ENCODE measurements around the gene NDFIP1.

The NDFIP1 gene

DNA sequence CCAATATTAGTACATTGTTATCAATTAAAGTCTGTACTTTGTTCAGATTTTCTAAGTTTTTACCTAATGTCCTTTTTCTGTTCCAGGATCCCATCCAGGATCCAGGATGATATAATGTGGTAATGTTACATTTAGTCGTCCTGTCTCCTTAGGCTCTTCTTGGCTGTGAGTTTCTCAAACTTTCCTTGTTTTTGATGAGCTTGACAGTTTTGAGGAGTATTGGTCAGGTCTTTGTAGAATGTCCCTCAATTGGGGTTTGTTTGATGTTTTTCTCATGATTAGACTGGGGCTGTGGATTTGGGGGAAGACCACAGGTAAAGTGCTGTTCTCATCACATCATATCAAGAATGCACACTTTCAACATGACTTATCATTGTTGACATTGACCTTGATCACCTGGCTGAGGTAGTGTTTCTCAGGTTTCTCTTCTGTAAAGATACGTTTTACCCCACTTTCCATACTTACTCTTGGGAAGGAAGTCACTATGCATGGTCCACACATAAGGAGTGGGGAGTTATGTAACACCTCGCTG, 9.6 kb downstream of the NDFIP1 start:
- DNase-seq: no peak

- no peak for DNase-seq
Observed at GRCh38 chr5:142119051-142119625, 10.6 kb downstream of the NDFIP1 start.

- no peak for DNase-seq
Observed at GRCh38 chr5:142120247-142120935, 11.8 kb downstream of the NDFIP1 start.

GRCh38 chr5:142122121-142122520, 13.5 kb downstream of the NDFIP1 start:
- DNase-seq: no peak

DNA sequence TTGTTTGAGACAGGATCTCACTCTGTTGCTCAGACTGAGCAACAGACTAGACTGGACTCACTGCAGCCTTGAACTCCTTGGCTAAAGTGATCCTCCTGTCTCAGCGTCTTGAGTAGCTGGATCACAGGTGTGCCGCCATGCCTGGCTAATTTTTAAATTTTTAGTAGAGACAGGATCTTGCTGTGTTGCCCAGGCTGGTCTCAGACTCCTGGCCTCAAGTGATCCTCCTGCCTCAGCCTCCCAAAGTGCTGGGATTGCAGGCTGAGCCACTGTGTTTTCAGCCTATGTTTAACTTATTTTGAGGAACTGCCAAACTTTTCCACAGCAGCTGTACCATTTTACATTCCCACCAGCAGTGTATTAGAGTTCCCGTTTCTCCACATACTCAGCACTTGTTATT, 16.8 kb downstream of the NDFIP1 start:
- no peak for DNase-seq

DNA sequence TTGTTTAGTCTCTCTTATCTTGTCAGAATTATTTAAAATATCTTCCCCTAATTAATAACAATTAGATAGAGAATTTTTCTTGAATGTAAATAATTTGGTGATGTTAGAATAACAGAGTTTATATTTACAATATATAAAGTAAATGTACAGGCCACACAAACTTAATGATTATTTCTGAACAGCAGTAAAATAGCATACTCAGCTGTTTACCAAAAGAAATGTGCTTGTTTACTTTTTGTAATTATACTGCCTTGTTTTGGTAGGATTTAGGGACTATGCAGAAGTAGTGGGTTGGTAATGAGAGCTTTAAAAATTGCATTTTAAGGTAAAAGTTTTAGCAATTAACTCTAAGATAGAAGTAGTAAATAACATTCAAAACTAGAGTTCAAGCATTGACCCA, 17.4 kb downstream of the NDFIP1 start:
- DNase-seq: no peak

DNA sequence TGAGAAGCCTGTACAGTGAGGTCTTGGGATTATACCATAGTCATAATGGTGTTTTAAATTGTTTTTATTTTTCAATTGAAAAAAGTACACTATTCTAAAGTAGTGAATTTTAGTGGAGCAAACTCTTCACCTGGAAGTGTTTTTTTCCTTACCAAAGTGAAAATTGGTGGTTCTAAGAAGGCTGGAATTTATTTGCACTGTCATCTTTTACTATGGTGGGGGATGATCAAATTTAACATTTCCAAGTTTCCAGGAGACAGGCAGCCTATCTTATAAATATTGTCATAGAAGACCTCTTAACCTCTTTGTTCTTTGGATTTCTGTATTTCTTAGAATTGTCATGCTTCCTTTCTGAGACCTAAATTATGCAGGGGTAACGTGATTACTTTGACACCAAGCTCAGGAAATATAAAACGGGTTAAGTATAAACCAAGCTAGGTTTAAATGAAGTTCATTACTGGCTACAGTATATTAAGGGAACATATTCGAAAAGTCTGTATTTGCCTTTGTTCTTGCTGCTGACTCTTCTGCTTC, 20.2 kb downstream of the NDFIP1 start:
- DNase-seq: no peak

DNA sequence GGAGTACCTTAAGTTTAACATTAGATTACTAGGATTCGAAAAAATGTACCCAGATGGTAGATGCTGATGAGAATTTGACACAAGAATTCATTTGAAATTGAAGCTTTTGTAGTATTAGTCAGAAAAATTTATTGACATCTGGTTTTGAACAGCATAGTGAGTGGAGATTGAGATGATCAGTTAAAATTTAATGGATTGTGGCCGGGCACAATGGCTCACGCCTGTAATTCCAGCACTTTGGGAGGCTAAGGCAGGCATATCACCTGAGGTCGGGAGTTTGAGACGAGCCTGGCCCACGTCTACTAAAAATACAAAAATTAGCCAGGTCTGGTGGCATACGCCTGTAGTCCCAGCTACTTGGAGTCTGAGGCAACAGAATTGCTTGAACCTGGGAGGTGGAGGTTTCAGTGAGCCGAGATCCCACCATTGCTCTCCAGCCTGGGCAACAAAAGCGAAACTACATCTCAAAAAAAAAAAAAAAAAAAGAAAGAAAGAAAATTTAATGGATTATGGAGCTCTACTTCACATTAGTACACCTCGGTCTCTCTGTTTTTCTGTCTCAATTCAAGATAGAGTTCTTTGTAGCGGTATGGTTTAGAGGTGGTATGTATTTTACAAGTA, 21.0 kb downstream of the NDFIP1 start:
- no peak for DNase-seq

DNA sequence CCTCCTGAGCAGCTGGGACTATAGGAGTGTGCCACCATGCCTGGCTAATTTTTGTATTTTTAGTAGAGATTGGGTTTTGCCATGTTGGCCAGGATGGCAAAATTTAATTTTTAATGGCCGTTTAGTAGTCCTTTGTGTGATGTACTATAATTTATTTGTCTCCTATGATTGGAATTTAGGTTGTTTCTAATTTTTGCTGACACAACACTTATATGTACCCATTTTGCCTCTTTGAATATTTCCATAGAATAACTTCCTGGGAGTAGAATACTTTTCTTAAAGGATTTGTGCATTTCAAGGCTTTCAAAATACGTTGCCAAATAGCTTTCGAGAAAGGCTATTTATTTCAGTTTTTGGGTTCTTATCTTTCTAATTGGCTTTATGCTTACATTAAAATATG, 22.8 kb downstream of the NDFIP1 start:
- no peak for DNase-seq

DNA sequence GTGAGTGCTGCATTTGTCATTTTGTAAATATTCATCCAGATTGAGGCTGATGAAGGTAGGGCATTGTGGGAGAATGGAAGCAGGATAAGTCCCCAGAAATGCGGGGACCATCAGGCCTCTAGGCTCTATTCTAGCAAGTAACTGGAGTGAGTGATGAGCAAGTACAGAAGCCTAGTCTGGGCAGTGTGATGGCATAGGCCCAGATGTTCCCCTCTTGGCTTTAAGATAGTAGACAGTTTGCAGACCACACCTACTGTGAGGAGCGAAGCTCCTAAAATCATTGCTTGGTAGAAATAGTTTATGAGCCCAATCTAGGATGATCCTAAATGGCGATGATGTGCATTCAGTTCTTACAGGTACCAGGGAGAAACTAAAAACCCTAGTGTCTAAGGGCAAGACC, 24.3 kb downstream of the NDFIP1 start:
- DNase-seq: no peak

DNA sequence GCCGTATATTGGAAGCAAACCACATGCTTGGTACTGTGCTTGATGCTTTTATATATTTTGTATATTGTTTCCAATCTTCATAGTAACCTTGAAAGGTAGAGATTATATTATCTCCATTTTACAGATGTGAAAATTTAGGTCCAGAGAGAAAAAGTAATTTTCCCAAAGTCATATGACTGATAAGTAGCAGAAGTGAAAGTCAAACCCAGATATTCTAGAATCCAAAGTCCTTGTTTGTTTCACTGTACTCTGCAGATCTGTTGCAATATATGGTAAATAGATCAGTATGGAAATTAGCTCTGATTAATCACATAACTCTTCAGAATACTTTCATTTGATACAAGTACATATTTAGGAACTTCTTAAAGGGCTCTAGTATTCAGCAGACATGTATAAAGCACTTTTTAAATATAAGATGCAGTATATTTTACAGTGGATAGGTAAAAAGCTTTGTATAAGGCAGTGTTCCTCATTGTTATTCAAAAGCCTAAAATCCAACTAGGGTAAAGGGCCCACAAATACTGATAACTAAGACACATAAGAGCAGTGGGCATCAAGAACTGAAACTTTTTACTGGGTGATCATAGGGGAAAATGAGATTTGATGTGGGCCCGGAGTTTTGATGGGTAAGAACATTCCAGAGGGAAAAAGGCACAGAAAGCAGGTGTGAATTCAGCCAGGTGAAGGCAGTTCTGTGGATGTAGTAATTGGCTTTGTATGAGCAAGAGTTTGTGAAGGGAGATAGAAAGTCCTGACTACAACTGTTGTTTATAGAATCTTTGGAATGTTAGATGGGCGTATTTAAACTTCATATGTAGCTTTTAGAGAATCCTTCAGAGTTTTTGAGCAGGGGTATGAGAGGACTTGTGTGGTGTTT, 25.0 kb downstream of the NDFIP1 start:
- no peak for DNase-seq

DNA sequence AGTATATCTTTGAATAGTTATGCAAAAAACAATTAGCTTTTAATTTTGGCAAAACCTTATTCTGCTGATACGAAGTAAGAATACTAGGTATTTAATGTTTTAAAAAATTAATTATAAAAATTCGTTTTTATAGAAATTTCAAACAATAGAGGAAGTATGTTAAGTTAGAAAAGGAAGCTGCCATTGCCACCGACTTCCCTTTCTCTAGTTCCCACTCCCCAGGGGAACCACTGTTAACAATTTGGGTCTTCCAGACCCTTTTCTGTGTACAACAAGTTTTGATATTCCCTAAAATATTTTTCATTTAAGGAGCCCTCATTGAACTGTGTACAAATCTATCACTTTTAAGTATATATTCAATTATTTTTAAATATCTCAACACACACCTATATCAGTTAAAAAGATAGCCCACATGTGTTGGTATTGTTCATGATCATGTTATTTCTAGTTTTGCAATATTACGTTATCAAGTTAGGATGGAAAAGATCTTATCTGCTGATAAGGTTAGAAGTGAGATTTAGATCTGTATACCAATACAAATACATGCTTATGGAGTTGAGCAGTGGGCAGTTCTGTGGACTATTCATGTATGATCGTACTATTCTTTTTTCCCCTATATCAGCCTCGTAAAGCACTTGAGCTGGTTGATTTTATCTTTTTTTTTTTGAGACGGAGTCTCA, 25.9 kb downstream of the NDFIP1 start:
- DNase-seq: no peak

- no peak for DNase-seq
Observed at GRCh38 chr5:142141463-142141862, 32.9 kb downstream of the NDFIP1 start.

DNA sequence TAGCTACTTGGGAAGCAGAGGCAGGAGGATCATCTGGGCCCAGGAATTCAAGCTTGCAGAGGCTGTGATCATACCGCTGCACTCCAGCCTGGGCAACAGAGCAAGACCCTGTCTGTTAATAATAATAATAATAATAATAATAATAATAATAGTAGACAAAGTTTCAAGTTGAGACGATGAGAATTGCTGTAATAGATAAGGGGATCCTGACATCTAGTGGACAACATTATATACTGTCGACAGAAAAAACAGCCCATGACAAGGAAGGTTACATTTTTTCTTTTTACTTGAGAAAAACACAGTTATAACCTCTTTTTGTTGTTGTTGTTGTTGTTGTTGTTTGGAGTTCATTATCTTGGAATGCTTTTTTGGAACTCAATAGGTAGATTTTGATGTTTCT, 35.3 kb downstream of the NDFIP1 start:
- DNase-seq: no peak

GRCh38 chr5:142145106-142145900, 36.7 kb downstream of the NDFIP1 start:
- DNase-seq: peak in 22 of 51 donors; percentile 5 to 58 (median 28)

DNA sequence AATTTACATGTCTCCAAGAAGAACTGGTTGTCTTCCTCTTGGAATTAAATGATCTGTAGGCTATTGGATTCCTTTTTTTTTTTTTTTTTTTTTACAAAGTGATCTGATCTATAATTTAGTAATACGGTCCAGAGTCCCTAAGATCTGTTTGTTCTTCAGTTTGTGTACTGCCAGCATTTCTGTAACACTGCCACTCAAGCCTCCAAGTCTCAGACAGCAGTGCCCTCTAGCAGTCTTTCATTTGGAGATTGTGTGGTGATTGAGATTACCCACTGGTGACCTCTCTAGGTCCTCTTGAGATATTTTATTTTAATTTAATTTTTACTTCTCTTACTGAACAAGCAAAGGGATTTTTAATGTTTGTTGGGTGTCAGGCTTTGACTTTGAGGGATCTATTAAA, 40.8 kb downstream of the NDFIP1 start:
- DNase-seq: no peak

DNA sequence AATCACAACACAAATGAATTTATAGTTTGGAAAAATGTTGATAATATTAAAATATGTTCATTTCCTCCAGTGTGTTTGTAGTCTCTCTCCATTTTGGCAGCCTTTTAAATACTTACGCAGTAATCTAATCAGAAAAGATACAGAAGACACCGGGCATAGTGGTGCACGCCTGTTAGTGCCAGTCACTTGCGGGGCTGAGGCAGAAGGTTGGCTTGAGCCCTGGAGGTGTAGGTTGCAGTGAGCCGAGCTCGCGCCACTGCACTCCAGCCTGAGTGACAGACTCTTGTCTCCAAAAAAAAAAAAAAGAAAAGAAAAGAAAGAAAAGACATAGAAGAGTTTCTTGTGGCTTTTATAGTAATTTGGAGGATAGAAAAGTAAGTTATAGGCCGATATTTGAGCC, 41.9 kb downstream of the NDFIP1 start:
- DNase-seq: no peak

DNA sequence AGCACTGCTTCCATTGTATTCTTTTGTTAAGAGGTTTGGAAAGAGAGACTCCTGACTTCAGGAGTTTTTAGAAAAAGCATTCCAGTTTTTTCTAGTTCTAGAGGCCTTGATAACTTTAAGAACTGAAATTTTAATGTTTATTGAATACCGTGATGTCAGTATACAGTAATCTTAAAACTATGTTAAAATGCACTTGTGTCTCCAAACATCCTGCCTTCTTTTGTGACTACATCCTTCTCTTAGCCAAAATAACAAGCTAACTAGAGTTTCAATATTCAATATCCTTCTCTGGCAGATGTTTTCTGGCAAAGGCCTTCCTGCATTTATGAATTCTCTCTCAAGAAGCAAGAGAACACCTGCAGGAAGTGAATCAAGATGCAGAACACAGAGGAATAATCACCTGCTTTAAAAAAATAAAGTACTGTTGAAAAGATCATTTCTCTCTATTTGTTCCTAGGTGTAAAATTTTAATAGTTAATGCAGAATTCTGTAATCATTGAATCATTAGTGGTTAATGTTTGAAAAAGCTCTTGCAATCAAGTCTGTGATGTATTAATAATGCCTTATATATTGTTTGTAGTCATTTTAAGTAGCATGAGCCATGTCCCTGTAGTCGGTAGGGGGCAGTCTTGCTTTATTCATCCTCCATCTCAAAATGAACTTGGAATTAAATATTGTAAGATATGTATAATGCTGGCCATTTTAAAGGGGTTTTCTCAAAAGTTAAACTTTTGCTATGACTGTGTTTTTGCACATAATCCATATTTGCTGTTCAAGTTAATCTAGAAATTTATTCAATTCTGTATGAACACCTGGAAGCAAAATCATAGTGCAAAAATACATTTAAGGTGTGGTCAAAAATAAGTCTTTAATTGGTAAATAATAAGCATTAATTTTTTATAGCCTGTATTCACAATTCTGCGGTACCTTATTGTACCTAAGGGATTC, 43.1 kb downstream of the NDFIP1 start:
- DNase-seq: peak in 8 of 51 donors; percentile 1 to 52 (median 12)

- no peak for DNase-seq
Observed at GRCh38 chr5:142152384-142152732, 43.8 kb downstream of the NDFIP1 start.

All from hypothalamus (tissue), 51 donors.